Heart right ventricle (tissue), 16 donors: ENCODE results near the gene MAFB. TPM values are rescaled to one million over a fixed set of nuclear protein-coding genes. Genes with fewer than 3 reads are reported as not detected.

ENCODE experiments used
- ATAC-seq, 8 donors: fragments of 200-7000 bp; cut with Tn5 transposase; one replicate each; pipeline ENCODE4 v1.9.1; 2020; ENCODE audit warnings: mild to moderate bottlenecking in 8 of 8, moderate library complexity in 8 of 8, moderate number of reproducible peaks in 1 of 8
- DNase-seq, 2 donors: peaks; one replicate each; pipeline ENCODE4 v3.0.0-alpha.2; 2020
- H3K27ac ChIP-seq, 10 donors: fragments of 200-600 bp; sonication (generic) in 2 of 10; one replicate each; pipeline versions ENCODE4 v1.5.0 to v1.8.0; 2020 to 2022; ENCODE audit warnings: mild to moderate bottlenecking in 3 of 10
- H3K27me3 ChIP-seq, 7 donors: fragments of 200-600 bp; one replicate each; pipeline ENCODE4 v1.8.0; 2021 to 2022; ENCODE audit warnings: mild to moderate bottlenecking in 2 of 7
- H3K36me3 ChIP-seq, 9 donors: fragments of 200-600 bp; sonication (generic) in 1 of 9; one replicate each; pipeline versions ENCODE4 v1.5.0 to v1.8.0; 2020 to 2022; ENCODE audit warnings: mild to moderate bottlenecking in 2 of 9
- H3K4me1 ChIP-seq, 9 donors: fragments of 200-600 bp; sonication (generic) in 1 of 9; one replicate each; pipeline versions ENCODE4 v1.5.0 to v1.8.0; 2020 to 2022; ENCODE audit warnings: mild to moderate bottlenecking in 4 of 9
- H3K4me3 ChIP-seq, 10 donors: fragments of 200-600 bp; sonication (generic) in 2 of 10; one replicate each; pipeline versions ENCODE4 v1.5.0 to v1.8.0; 2020 to 2022; ENCODE audit warnings: mild to moderate bottlenecking in 7 of 10, moderate library complexity in 2 of 10
- H3K9me3 ChIP-seq, 11 donors: fragments of 200-600 bp in 10 of 11; sonication (generic) in 2 of 11; one replicate each; pipeline versions ENCODE4 v1.5.0 to v1.8.0; 2013 to 2022; ENCODE audit warnings: mild to moderate bottlenecking in 2 of 11, control low read depth in 1 of 11, moderate library complexity in 1 of 11
- WGBS, 2 donors: extraction: QIAGEN DNeasy Blood & Tissue Kit; methylation state at CpG; one replicate each; pipeline ENCODE4 v1.1.7; 2013; ENCODE audit warnings: inconsistent platforms in 1 of 2; 5-methylcytosine and 5-hydroxymethylcytosine counted together
- intact Hi-C, 10 donors: fragments of 100-400 bp; cut with DNase I; formaldehyde crosslinking; loops; one replicate each; pipeline versions ENCODE4 v1.11.1 to v1.14.2; 2022
- polyA plus RNA-seq, 2 donors: library from polyadenylated mRNA; stranded (reverse); fragments of 200-250 nt; gene quantifications; one replicate each; pipeline ENCODE4 v1.2.3, GENCODE V29; 2013
- total RNA-seq, 10 donors: library from RNA; stranded (reverse); fragmentation: NEBNext Ultra II Directional in 3 of 10; extraction: Animal tissue kit (Norgen Biotek cat#: 25700) in 3 of 10; gene quantifications; one replicate each; pipeline versions ENCODE4 v1.2.1 to v1.2.4, GENCODE V29; 2021 to 2023
- TF ChIP-seq, protein P1 (sequence below), 9 donors: fragments of 200-600 bp; sonication (generic) in 2 of 9; IDR thresholded peaks; one replicate each; pipeline versions ENCODE4 v1.5.0 to v1.8.0; 2021 to 2022; ENCODE audit warnings: antibody characterized with exemption in 9 of 9, mild to moderate bottlenecking in 5 of 9, moderate library complexity in 1 of 9
- donor health status: Arrhythmogenic right ventricular cardiomyopathy.
- donor health status: ischemic (EF 13 %, LVEDD 7.1; RV severe dilation, severe dysfunction).
- donor health status: healthy with polysubstance abuse.
- donor health status: DM: no; HTN: yes; CAD: no.
- donor health status: DM: no; HTN: no; CAD: no.
- donor health status: ischemic (EF 25% LVEDD 6.9; RV normal size, moderate dysfunction).
- donor health status: ischemic (EF 25% LVEDD 5.7; RV mildly dilated, moderate dysfunction).
- donor health status: healthy.
- donor health status: DM: yes; HTN: yes; CAD: no.
- donor health status: Ischemic cardiomyopathy.
- donor health status: ischemic (EF 35%, LVEDD 5.7; RV mildly dilated, moderate dysfunction).
- donor health status: nonischemic (EF 11% LVEDD 7.7; RV severe dilation, severe dysfunction).
- donor health status: DM: yes; HTN: yes; CAD: no.
- donor health status: PGD.
- donor health status: ischemic (EF 29% LVEDD 5.4; RV normal size, mild dysfunction).
- donor health status: nonischemic (EF 23%, LVEDD 6.1; RV moderate dilation, normal function).

MAFB gene
- total and polyA plus RNA-seq, 12 donors: 3.2 to 32.0 (median 5.8) TPM

- Histone ChIP-seq H3K4me1 (peaks cover 0 to 18% (median 6%) of the 10 kb centered on the region in 9 donors), H3K27ac (no peak overlapping the region), H3K4me3 (no peak overlapping the region), H3K36me3 (no peaks in the 10 kb centered on the region), H3K27me3 (peaks cover 0 to 8% (median 3%) of the 10 kb centered on the region in 7 donors), H3K9me3 (no peaks in the 10 kb centered on the region)
- TF ChIP-seq, protein P1, sequence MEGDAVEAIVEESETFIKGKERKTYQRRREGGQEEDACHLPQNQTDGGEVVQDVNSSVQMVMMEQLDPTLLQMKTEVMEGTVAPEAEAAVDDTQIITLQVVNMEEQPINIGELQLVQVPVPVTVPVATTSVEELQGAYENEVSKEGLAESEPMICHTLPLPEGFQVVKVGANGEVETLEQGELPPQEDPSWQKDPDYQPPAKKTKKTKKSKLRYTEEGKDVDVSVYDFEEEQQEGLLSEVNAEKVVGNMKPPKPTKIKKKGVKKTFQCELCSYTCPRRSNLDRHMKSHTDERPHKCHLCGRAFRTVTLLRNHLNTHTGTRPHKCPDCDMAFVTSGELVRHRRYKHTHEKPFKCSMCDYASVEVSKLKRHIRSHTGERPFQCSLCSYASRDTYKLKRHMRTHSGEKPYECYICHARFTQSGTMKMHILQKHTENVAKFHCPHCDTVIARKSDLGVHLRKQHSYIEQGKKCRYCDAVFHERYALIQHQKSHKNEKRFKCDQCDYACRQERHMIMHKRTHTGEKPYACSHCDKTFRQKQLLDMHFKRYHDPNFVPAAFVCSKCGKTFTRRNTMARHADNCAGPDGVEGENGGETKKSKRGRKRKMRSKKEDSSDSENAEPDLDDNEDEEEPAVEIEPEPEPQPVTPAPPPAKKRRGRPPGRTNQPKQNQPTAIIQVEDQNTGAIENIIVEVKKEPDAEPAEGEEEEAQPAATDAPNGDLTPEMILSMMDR (IDR thresholded peaks at IDR 0.05): no peak
- no peak for DNase-seq
- 90 to 92% methylated on average over 6 of the region's 6 CpGs for WGBS, 2 donors
- no peak for ATAC-seq
- intact Hi-C loops: no loop called here
Observed at GRCh38 chr20:40648210-40649072, 40.6 kb downstream of the MAFB start.

DNA sequence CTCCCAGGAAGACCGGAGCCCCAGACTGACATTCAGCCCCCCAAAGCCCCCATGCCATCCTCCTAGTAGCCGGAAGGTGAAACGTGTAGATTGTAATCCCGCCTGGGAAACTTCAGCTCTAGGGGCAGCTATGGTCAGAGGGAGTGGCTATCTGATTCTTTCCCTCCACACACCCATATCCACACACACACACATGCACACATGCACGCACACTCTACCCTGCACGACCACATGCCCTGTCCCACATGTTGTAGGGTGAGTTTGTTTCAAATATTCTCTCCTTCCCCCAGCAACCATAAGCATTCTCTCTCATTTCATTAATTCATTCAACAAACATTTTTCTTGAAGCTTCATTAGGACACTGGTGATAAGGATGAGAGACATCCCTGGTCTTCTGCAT is 42.2 kb downstream of the MAFB start:
- TF ChIP-seq, protein P1 (IDR thresholded peaks at IDR 0.05): no peak
- DNase-seq: no peak
- Histone ChIP-seq H3K4me3 (no peak overlapping the region), H3K27ac (no peak overlapping the region), H3K36me3 (no peaks in the 10 kb centered on the region), H3K27me3 (peaks cover 0 to 8% (median 3%) of the 10 kb centered on the region in 7 donors), H3K9me3 (no peaks in the 10 kb centered on the region), H3K4me1 (peaks cover 0 to 18% (median 6%) of the 10 kb centered on the region in 9 donors)
- intact Hi-C loops: no loop called here
- WGBS, 2 donors: 33 to 63% methylated on average over 6 of the region's 6 CpGs
- ATAC-seq: no peak

DNA sequence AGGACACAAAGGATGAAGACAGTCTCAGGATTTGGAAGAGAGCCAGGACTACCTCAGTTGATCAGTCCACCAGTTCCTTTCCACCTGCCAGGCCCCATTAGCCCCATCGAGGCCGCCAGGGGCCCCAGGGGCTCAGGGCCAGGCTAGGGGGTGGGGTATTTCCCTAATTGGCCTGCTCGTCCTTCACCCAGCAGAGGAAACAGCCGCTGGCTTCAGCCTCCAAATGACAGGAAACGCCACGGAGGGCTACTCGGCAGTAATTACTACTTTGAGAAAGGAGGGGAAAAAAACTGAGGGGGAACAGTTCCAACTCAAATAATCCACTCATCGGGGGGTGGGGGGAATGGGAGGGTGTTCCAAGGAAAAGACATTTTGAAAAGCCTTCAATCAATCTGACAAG is 42.7 kb downstream of the MAFB start:
- Histone ChIP-seq H3K4me1 (peaks cover 0 to 18% (median 6%) of the 10 kb centered on the region in 9 donors), H3K36me3 (no peaks in the 10 kb centered on the region), H3K4me3 (no peak overlapping the region), H3K9me3 (no peaks in the 10 kb centered on the region), H3K27ac (no peak overlapping the region), H3K27me3 (peaks cover 0 to 8% (median 3%) of the 10 kb centered on the region in 7 donors)
- 9 to 17% methylated on average over 8 of the region's 8 CpGs for WGBS, 2 donors
- ATAC-seq: no peak
- DNase-seq: no peak
- TF ChIP-seq, protein P1 (IDR thresholded peaks at IDR 0.05): no peak
- intact Hi-C loops: no loop called here

DNA sequence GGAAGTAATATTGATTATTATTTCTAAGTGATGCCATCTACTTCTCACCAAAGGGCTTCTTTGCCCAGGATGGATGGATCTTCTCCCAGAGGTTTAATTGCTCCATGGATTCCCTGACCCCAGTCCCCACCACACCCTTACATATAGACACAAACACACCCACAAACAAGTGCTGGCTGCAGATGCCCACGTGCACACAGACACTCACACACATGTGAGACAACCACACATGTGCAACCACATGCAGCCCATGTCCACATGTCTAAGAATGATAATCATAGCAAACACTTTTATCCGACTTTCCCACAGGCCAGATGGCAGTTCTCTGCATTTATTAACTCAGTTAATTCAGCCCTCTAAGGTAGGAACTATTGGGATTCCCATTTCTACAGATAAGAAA is 44.2 kb downstream of the MAFB start:
- ATAC-seq: no peak
- intact Hi-C loops: no loop called here
- TF ChIP-seq, protein P1 (IDR thresholded peaks at IDR 0.05): no peak
- WGBS, 2 donors: 86 to 91% methylated on average over 2 of the region's 2 CpGs
- Histone ChIP-seq H3K4me3 (no peak overlapping the region), H3K27me3 (peaks cover 0 to 8% (median 3%) of the 10 kb centered on the region in 7 donors), H3K9me3 (no peaks in the 10 kb centered on the region), H3K4me1 (peaks cover 0 to 18% (median 6%) of the 10 kb centered on the region in 9 donors), H3K27ac (no peak overlapping the region), H3K36me3 (no peaks in the 10 kb centered on the region)
- DNase-seq: no peak
